HG03025 (cell line): ENCODE data around the gene PPM1L.
A peak's percentile ranks its signal among the peaks of the same experiment; 100 is the strongest.

Experiments
- ATAC-seq: cut with Tn5 transposase; IDR thresholded peaks from one replicate; pipeline ENCODE4 v1.9.1; 2021; ENCODE audit warnings: mild to moderate bottlenecking, moderate library complexity; ENCODE audit not compliant: unreplicated experiment, low FRiP score

The PPM1L gene

GRCh38 chr3:161025911-161026310 lies 269.9 kb downstream of the PPM1L start:
- ATAC-seq = no peak

DNA sequence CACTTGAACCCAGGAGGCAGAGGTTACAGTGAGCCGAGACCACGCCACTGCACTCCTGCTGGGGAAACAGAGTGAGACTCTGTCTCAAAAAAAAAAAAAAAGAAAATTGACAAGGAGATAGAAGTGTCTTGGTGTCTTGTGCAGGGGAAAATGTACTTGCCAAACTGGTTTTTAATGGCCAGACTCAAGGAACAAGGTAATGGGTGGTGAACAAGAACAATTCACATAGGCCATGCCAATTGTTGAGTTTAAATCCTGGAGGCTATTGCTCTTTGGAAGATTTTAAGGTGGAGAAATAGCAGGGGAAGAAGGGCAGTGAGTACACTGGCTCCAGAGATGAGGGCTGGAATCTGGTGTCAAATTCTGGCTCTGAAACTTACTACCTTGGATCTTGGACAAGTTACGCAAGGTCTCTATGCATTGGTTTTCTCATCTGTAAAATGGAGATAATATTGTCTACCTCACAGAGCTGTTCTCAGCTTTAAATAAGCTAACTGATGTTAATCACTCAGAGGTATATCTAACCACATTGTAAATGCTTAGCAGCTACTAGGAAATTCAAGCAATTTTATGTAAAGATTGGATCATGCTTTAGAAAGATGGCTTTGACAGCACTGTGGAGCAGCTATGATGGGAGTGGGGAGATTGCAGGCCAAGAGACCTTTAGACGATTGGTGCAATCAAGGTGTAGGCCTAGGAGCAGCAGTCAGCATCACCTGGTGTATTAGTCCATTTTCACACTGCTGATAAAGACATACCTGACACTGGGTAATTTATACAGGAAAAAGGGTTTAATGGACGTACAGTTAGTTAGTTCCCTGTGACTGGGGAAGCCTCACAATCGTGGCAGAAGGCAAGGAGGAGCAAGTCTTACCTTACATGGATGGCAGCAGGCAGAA lies 270.8 kb downstream of the PPM1L start:
- ATAC-seq = no peak

DNA sequence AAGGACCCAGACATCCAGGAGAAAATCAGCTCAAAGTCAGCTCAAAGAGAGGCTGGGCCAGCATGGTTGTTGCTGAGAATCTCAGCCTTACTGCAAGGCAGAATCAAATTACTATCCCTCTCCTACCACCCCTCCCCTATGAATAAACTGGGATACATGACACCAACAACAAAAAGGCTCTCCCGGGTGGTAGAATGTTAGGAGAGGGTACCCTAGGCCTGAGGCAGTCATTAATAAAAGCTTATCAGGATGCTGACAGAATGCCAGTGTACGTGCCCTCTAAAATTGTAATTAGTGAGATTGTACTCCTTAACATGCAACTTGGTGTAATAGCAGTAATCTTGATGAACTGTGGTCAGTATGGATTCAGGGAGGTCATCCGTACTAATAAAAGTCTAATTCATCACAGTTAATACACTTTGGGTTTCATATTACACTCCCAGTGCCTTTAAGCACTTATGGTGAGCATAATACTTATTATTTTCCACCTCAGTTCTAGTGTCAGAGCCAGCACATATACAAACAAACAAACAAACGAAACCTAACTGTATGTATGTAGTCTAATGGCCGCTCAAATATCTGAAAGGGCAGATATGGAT lies 272.6 kb downstream of the PPM1L start:
- no peak for ATAC-seq

GRCh38 chr3:161031134-161031533 lies 275.1 kb downstream of the PPM1L start:
- ATAC-seq = no peak

DNA sequence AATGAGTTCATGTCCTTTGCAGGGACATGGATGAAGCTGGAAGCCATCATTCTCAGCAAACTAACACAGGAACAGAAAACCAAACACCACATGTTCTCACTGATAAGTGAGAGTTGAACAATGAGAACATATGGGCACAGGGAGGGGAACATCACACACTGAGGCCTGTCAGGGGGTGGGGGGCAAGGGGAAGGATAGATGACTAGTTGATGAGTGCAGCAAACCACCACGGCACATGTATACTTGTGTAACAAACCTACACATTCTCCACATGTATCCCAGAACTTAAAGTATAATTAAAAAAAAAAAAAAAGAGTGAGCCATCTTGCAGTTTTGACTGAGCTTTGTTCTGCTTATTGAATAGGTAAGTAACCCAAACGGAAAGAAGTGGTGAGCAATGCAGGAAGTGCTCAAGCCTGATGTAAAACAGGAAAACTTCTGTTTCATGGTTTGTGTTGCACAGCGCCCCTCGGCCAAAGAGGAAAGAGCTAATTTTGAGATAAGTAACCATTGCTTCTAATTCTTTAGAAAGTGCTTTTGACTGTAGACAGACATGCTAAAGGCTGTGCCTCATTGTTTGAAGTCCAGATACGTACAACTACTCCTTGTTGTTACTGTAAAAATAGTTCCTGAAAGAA lies 279.0 kb downstream of the PPM1L start:
- ATAC-seq = peak; percentile 94

DNA sequence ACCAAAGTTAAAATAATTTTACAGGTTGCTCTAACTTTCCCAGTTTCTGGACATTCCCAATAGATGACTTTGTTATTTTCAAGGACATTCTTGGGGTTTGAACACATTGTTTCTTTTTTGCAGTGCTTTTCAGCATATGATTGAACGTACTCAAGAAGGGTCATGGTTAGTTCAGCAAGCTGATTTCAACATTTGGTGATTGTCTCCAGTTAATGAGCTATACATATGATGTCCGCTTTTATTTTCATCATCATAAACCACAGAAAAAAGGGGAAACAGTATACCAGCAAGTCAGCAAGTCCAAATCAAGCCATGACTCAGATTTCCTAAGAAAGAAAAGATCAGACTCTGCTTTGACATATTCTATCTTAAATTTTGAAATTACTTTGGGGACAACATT lies 279.7 kb downstream of the PPM1L start:
- ATAC-seq = no peak

GRCh38 chr3:161038725-161039124 lies 282.7 kb downstream of the PPM1L start:
- ATAC-seq = no peak

DNA sequence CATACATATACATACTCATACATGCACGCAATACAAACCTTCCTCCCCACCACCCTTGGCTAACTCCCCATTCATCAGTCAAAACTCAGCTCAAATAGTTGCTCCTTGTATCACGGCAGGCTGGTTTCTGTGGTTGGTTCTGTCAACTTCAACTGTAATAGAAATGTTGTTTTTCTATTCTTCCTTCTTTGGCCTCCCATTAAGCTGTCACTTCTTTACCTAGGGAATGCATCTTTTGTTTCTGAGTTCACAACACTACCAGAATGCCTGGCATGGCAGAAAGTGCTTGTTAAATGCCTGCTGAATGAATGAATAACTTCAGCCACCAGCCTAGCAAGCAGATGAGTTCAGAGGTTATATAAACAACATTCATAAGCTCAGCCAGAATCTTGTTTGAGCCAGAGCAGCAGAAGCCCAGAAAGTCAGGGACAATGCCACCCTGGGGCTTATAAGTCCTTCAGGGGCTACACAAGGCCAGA lies 286.0 kb downstream of the PPM1L start:
- peak; percentile 46 for ATAC-seq

- ATAC-seq = peak; percentile 88
Measured at GRCh38 chr3:161043336-161044035, 287.5 kb downstream of the PPM1L start.

- no peak for ATAC-seq
Measured at GRCh38 chr3:161049683-161050248, 293.7 kb downstream of the PPM1L start.

DNA sequence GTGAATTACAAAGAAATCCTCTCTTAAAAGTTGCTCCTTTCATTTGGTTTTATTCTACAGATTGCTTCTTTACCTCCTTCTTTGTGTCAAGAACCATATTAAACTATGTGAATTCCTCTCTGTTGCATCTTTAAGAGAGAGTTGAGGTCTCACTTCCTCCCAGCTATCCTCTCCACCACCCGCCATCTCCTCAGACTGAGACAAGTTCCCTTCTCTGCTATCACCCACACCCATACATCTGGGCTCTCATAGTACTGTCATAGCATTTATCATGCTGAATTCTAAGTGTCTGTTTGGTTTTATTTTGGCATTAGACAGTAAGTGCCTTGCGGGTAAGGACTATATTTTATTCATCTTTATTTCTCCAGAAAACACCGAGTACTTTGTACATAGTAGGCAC lies 294.9 kb downstream of the PPM1L start:
- peak; percentile 87 for ATAC-seq

DNA sequence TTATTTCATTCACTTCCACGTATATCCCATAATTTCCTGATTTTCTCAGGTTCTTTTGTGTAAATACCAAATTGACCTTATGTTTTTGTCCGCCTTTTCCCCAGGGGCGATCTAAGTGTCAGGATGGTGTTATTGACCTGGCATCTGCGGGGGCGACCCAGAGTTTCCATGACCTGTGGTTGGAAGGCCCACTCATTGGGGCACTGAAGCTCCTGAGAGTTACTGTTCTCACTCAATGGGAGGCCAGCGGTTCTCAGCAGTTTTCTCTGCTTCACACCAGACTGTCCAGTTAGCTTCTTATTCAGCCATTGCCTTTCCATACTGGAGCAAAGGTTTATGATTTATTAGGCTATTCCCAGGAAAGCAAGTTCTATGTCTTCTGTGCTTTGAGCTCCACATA lies 295.8 kb downstream of the PPM1L start:
- ATAC-seq = no peak

DNA sequence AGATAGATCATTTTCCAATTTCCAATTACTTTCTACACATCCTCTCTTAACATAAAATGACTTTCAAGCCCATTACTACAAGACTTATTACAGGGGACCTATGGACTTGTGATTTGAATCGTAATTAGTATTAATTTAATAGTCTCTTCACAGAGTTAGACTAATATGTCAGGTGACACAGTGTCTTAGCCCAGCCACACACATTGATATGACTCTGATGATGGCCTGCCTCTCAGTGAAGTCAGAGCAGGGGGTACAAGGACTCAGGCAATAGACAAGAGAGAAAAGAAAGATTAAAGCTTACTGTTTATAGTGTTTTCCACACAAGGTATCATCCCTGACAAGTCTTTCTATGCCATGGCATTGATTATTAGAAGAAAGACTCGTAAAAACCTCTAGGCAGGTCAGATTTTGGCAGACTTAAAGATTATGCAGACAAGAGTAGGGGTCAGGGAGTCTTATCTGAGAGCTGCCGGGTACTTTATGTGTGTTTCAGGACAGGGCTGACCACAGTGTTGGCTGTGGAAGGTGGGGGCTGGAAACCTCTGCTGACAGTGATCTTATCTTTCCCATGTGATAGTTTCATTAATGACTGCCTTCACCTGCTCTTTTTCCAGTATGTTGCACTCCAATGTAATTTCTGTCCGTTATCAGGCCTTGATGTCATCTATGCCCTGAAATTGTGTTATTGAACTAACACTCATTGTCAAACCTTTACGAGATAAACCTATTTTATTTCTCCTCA lies 299.0 kb downstream of the PPM1L start:
- no peak for ATAC-seq

DNA sequence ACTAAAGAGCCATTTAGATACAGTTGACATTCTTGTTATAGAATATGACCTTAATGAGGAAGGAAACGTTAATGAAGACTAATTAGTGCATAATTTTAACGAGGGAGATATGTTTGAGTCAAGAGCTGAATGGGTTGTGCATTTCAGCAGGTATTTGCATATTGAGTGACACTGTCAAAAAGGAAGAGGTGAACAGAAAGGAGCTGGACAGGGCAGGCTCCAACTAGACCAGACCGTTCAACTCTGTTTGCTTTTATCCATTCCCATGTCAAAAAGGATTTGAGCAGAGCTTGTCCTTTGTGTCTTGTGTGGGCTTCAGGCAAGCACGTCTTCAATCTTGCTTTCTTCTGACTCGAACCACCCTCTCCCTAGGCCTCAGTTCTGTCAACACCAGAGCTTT lies 308.4 kb downstream of the PPM1L start:
- ATAC-seq = no peak

- no peak for ATAC-seq
Measured at GRCh38 chr3:161066930-161067329, 310.9 kb downstream of the PPM1L start.

GRCh38 chr3:161067335-161067734 lies 311.3 kb downstream of the PPM1L start:
- ATAC-seq = no peak

DNA sequence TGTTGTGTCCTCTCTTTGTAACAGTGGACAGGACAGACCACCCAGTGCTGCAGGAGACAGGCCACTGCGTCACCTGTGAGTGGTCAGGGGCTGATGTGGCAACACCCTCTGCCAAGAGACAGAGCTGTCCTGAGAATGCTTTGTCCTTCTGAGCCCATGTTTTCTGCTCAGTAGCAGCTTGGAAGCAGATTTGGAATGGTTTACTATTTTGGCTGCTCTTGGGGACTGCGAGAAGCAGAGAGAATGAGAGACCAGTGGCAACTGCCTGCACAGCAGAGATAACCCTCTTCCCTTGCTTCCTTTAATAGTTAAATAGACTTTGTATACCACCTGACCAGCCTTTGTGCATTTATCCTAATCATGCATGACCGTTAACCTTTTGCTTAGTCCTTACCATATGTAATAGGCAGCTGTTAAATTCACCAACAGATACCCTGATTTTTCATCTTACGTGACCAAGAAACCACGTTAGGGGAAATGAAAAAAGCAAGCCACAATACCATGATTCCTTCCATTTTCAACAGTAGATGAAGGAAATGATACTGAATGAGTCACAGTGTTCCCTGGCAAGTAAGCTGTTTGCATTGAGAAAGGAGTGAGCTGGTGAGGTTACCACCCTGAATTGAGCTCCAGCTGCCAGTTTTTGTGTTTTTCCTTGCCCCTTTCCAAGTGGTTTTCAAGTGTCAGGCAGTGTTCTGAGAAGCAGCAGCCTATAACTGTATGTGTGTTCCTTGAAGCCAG lies 313.6 kb downstream of the PPM1L start:
- ATAC-seq = peak; percentile 93

- ATAC-seq = no peak
Measured at GRCh38 chr3:161070252-161070930, 314.4 kb downstream of the PPM1L start.
